ENCODE measurements around the gene NFXL1.

The NFXL1 gene

GRCh38 chr4:47891928-47892327 is 22.5 kb downstream of the NFXL1 start:
- no peak for DNase-seq (ENCODE audit: low read depth in 2 of 2)

- DNase-seq (ENCODE audit: low read depth in 2 of 2) = no peak
Observed at GRCh38 chr4:47882228-47882627, 32.2 kb downstream of the NFXL1 start.

- no peak for DNase-seq (ENCODE audit: low read depth in 2 of 2)
Observed at GRCh38 chr4:47879458-47879857, 34.9 kb downstream of the NFXL1 start.

GRCh38 chr4:47876784-47877546 is 37.4 kb downstream of the NFXL1 start:
- DNase-seq (ENCODE audit: low read depth in 2 of 2) = no peak

- no peak for DNase-seq (ENCODE audit: low read depth in 2 of 2)
Observed at GRCh38 chr4:47876310-47876709, 38.1 kb downstream of the NFXL1 start.

- DNase-seq (ENCODE audit: low read depth in 2 of 2) = no peak
Observed at GRCh38 chr4:47873877-47874541, 40.4 kb downstream of the NFXL1 start.

- no peak for DNase-seq (ENCODE audit: low read depth in 2 of 2)
Observed at GRCh38 chr4:47863486-47863885, 50.9 kb downstream of the NFXL1 start.

- no peak for DNase-seq (ENCODE audit: low read depth in 2 of 2)
Observed at GRCh38 chr4:47862297-47862696, 52.1 kb downstream of the NFXL1 start.

- DNase-seq (ENCODE audit: low read depth in 2 of 2) = no peak
Observed at GRCh38 chr4:47860305-47860704, 54.1 kb downstream of the NFXL1 start.

- DNase-seq (ENCODE audit: low read depth in 2 of 2) = no peak
Observed at GRCh38 chr4:47858006-47858405, 56.4 kb downstream of the NFXL1 start.

GRCh38 chr4:47856713-47857112 is 57.7 kb downstream of the NFXL1 start:
- DNase-seq (ENCODE audit: low read depth in 2 of 2) = no peak

GRCh38 chr4:47855350-47855749 is 59.0 kb downstream of the NFXL1 start:
- DNase-seq (ENCODE audit: low read depth in 2 of 2) = no peak

- no peak for DNase-seq (ENCODE audit: low read depth in 2 of 2)
Observed at GRCh38 chr4:47852136-47852535, 62.2 kb downstream of the NFXL1 start.

GRCh38 chr4:47849466-47849865 is 64.9 kb downstream of the NFXL1 start:
- DNase-seq (ENCODE audit: low read depth in 2 of 2) = no peak

GRCh38 chr4:47848041-47848440 is 66.3 kb downstream of the NFXL1 start:
- DNase-seq (ENCODE audit: low read depth in 2 of 2) = no peak

- DNase-seq (ENCODE audit: low read depth in 2 of 2) = no peak
Observed at GRCh38 chr4:47842985-47843384, 71.4 kb downstream of the NFXL1 start.

GRCh38 chr4:47840291-47840690 is 74.1 kb downstream of the NFXL1 start:
- DNase-seq (ENCODE audit: low read depth in 2 of 2) = no peak

GRCh38 chr4:47839259-47839658 is 75.1 kb downstream of the NFXL1 start:
- DNase-seq (ENCODE audit: low read depth in 2 of 2) = no peak

GRCh38 chr4:47838445-47838844 is 75.9 kb downstream of the NFXL1 start:
- no peak for DNase-seq (ENCODE audit: low read depth in 2 of 2)

GRCh38 chr4:47837908-47838294 is 76.5 kb downstream of the NFXL1 start, which contains the start of gene CORIN:
CORIN (minus strand) TSS chr4:47838067; CDS start chr4:47837949, 118 bp downstream.
- DNase-seq (ENCODE audit: low read depth in 2 of 2) = no peak

- DNase-seq (ENCODE audit: low read depth in 2 of 2) = no peak
Observed at GRCh38 chr4:47837094-47837907, 77.1 kb downstream of the NFXL1 start.

GRCh38 chr4:47836641-47837093 is 77.7 kb downstream of the NFXL1 start:
- no peak for DNase-seq (ENCODE audit: low read depth in 2 of 2)

Data from stimulated activated CD8-positive, alpha-beta memory T cell treated with anti-CD3 and anti-CD28 coated beads, Interleukin-15, amount 100 ng/mL, for 4 hours (primary cell).